ENCODE data around the gene AQP12A. TPM values are rescaled to one million over a fixed set of nuclear protein-coding genes. Genes with fewer than 3 reads are reported as not detected.

AQP12A gene
- total RNA-seq, 1 donor from 2014 or later, result not detected

- intact Hi-C loops (cut with micrococcal nuclease), result no loop called here
Measured at GRCh38 chr2:240736281-240737250, 44.9 kb downstream of the AQP12A start.

GRCh38 chr2:240737512-240737911, 45.8 kb downstream of the AQP12A start:
- intact Hi-C loops (cut with micrococcal nuclease), result no loop called here

- intact Hi-C loops (cut with micrococcal nuclease), result no loop called here
Measured at GRCh38 chr2:240737958-240738357, 46.3 kb downstream of the AQP12A start.

GRCh38 chr2:240739797-240740196, 48.1 kb downstream of the AQP12A start:
- intact Hi-C loops (cut with micrococcal nuclease), result no loop called here

GRCh38 chr2:240741091-240741490, 49.4 kb downstream of the AQP12A start:
- intact Hi-C loops (cut with micrococcal nuclease), result no loop called here

GRCh38 chr2:240742602-240743095, 51.0 kb downstream of the AQP12A start:
- intact Hi-C loops (cut with micrococcal nuclease), result no loop called here

GRCh38 chr2:240745456-240745855, 53.8 kb downstream of the AQP12A start:
- intact Hi-C loops (cut with micrococcal nuclease), result no loop called here

- intact Hi-C loops (cut with micrococcal nuclease), result no loop called here
Measured at GRCh38 chr2:240745962-240746361, 54.3 kb downstream of the AQP12A start.

- intact Hi-C loops (cut with micrococcal nuclease), result no loop called here
Measured at GRCh38 chr2:240746671-240747070, 55.0 kb downstream of the AQP12A start.

GRCh38 chr2:240747256-240747655, 55.6 kb downstream of the AQP12A start:
- intact Hi-C loops (cut with micrococcal nuclease), result no loop called here

Other genes with a start within 250 kb of the AQP12A start
- 33.7 and 35.3 TPM in 2 replicates for gene ANKMY1, start 133.9 kb upstream of the AQP12A start, total RNA-seq
- 9.2 and 9.6 TPM in 2 replicates for gene DUSP28, start 131.5 kb upstream of the AQP12A start, total RNA-seq
- gene RNPEPL1, start 123.4 kb upstream of the AQP12A start, total RNA-seq, result 119 and 126 TPM in 2 replicates
- 52.9 and 54.9 TPM in 2 replicates for gene CAPN10, start 105.1 kb upstream of the AQP12A start, total RNA-seq
- gene GPR35, start 66.4 kb upstream of the AQP12A start, total RNA-seq, result 14.9 and 16.3 TPM in 2 replicates
- not detected in 2 replicates for gene AQP12B, start 9.0 kb upstream of the AQP12A start, total RNA-seq
- 0.41 and 0.43 TPM in 2 replicates for gene KIF1A, start 128.4 kb downstream of the AQP12A start, total RNA-seq
- gene AGXT, start 177.0 kb downstream of the AQP12A start, total RNA-seq, result not detected in 2 replicates
- not detected in 2 replicates for gene MAB21L4, start 204.3 kb downstream of the AQP12A start, total RNA-seq
- not detected in 2 replicates for gene CROCC2, start 214.5 kb downstream of the AQP12A start, total RNA-seq

All from T-helper 2 cell treated with Interferon-gamma antibody and Interleukin-4, amounts not matched to agents 100 ng/mL and 5 ng/mL, for 36 hours (primary cell).